Measurements from ENCODE around the gene PDGFD.
"Not testable (repeated sequence)": the region's sequence is repeated elsewhere in the genome, so short reads cannot be mapped to it uniquely, and the experiment has no call there.

PDGFD gene

GRCh38 chr11:104051778-104052177 lies 112.2 kb downstream of the PDGFD start:
- DNase-seq, result no peak

GRCh38 chr11:104049116-104049515 lies 114.8 kb downstream of the PDGFD start:
- DNase-seq, result no peak

GRCh38 chr11:104046858-104047257 lies 117.1 kb downstream of the PDGFD start:
- DNase-seq, result not testable (repeated sequence)

- no peak for DNase-seq
These were observed 117.6 kb downstream of the PDGFD start for GRCh38 chr11:104046331-104046730.

- DNase-seq, result no peak
These were observed 120.2 kb downstream of the PDGFD start for GRCh38 chr11:104043678-104044239.

GRCh38 chr11:104043142-104043541 lies 120.8 kb downstream of the PDGFD start:
- DNase-seq, result no peak

GRCh38 chr11:104041792-104042191 lies 122.2 kb downstream of the PDGFD start:
- DNase-seq, result no peak

GRCh38 chr11:104036995-104037394 lies 127.0 kb downstream of the PDGFD start:
- DNase-seq, result no peak

GRCh38 chr11:104036588-104036987 lies 127.4 kb downstream of the PDGFD start, which contains the start of gene DDI1:
TSS of gene DDI1 (plus strand) at chr11:104036640. CDS start at chr11:104036823, 183 bp downstream.
- no peak for DNase-seq

GRCh38 chr11:104033561-104033960 lies 130.4 kb downstream of the PDGFD start:
- DNase-seq, result no peak

GRCh38 chr11:104033134-104033533 lies 130.8 kb downstream of the PDGFD start:
- DNase-seq, result no peak

- DNase-seq, result no peak
These were observed 135.3 kb downstream of the PDGFD start for GRCh38 chr11:104028476-104029263.

- DNase-seq, result no peak
These were observed 139.4 kb downstream of the PDGFD start for GRCh38 chr11:104024572-104024971.

- DNase-seq, result no peak
These were observed 148.1 kb downstream of the PDGFD start for GRCh38 chr11:104015649-104016415.

- no peak for DNase-seq
These were observed 152.9 kb downstream of the PDGFD start for GRCh38 chr11:104011044-104011443.

GRCh38 chr11:104009744-104010143 lies 154.2 kb downstream of the PDGFD start:
- DNase-seq, result no peak

GRCh38 chr11:104005234-104005855 lies 158.6 kb downstream of the PDGFD start:
- DNase-seq, result no peak

GRCh38 chr11:104003491-104003890 lies 160.5 kb downstream of the PDGFD start:
- DNase-seq, result no peak

GRCh38 chr11:104001561-104002056 lies 162.3 kb downstream of the PDGFD start:
- DNase-seq, result no peak

- DNase-seq, result no peak
These were observed 163.1 kb downstream of the PDGFD start for GRCh38 chr11:104000798-104001197.

- DNase-seq, result no peak
These were observed 165.0 kb downstream of the PDGFD start for GRCh38 chr11:103998826-103999508.

- no peak for DNase-seq
These were observed 166.9 kb downstream of the PDGFD start for GRCh38 chr11:103997082-103997481.
